GM10248 (cell line): ENCODE data around the gene KIAA1217.

Experiments
- CTCF ChIA-PET: fragments of 300-600 bp; sonication (Branson Sonifier 250); formaldehyde crosslinking; extraction: SDS; loops from one replicate; lab custom pipeline; 2021; ENCODE audit warnings: antibody characterized with exemption; lab: Yijun Ruan, JAX
- POLR2A ChIA-PET: fragments of 350-650 bp; sonication (Branson Sonifier 250); formaldehyde crosslinking; extraction: SDS; loops from one replicate; lab custom pipeline; 2020; ENCODE audit warnings: antibody characterized with exemption; lab: Yijun Ruan, JAX
- DNase-seq: peaks from one replicate; pipeline ENCODE4 v3.0.0; 2012; ENCODE audit errors: extremely low spot score
- CTCF ChIP-seq: IDR thresholded peaks from 2 replicates; pipeline ENCODE4 v1.5.1; 2012; ENCODE audit warnings: mild to moderate bottlenecking, low read depth; ENCODE audit errors: extremely low read depth, missing control alignments, control extremely low read depth

The KIAA1217 gene

GRCh38 chr10:24552346-24553016, 343.5 kb downstream of the KIAA1217 start:
- ChIA-PET POLR2A (no interaction called here), CTCF (no interaction called here)
- TF ChIP-seq CTCF, result no peak
- DNase-seq, result peak; percentile 40

GRCh38 chr10:24553051-24553612, 344.2 kb downstream of the KIAA1217 start:
- ChIA-PET POLR2A (no interaction called here), CTCF (no interaction called here)
- no peak for TF ChIP-seq CTCF
- no peak for DNase-seq

- no peak for DNase-seq
- ChIA-PET CTCF (interaction anchor here (0.7 kb wide), 1 partner anchor 10 kb away, joined by 3 read pairs; no protein-coding TSS in a partner anchor), POLR2A (no interaction called here)
- no peak for TF ChIP-seq CTCF
These were observed 345.1 kb downstream of the KIAA1217 start for GRCh38 chr10:24554036-24554435.

- CTCF ChIA-PET, result interaction anchor here (0.6 to 2.8 kb wide), 14 partner anchors 10 to 1398 kb away, joined by 3 to 24 read pairs (median 4); no protein-coding TSS in a partner anchor
These were observed 347.3 kb downstream of the KIAA1217 start for GRCh38 chr10:24556126-24556749.

GRCh38 chr10:24556750-24557742, 348.1 kb downstream of the KIAA1217 start:
- TF ChIP-seq CTCF, result peak; percentile 73
- POLR2A ChIA-PET, result no interaction called here
- CTCF ChIA-PET, result interaction anchor here (0.6 to 2.8 kb wide), 25 partner anchors 8 to 1401 kb away, joined by 3 to 24 read pairs (median 3); no protein-coding TSS in a partner anchor
- DNase-seq, result peak; percentile 68

More at GRCh38 chr10:24556126-24556749, 347.3 kb downstream of the KIAA1217 start:
- TF ChIP-seq CTCF, result no peak
- POLR2A ChIA-PET, result no interaction called here
- no peak for DNase-seq

- no peak for DNase-seq
- ChIA-PET POLR2A (no interaction called here), CTCF (interaction anchor here (1.4 kb wide), 1 partner anchor 10 kb away, joined by 3 read pairs; no protein-coding TSS in a partner anchor)
- TF ChIP-seq CTCF, result no peak
These were observed 352.5 kb downstream of the KIAA1217 start for GRCh38 chr10:24561453-24561852.
